Epithelial cell of prostate (primary cell): Measurements from ENCODE around the gene POP5.

Source experiments
- DNase-seq: peaks from one replicate; pipeline ENCODE4 v3.0.0-alpha.2; 2011; ENCODE audit warnings: low read depth, low spot score
- H3K27ac ChIP-seq: fragments of 450-650 bp; 2 replicates; pipeline ENCODE4 v1.5.1; 2017; ENCODE audit warnings: mild to moderate bottlenecking

POP5 gene

GRCh38 chr12:120590741-120591407 lies 9.7 kb upstream of the POP5 start:
- no peak overlapping the region for H3K27ac ChIP-seq
- DNase-seq: no peak

- no peak overlapping the region for H3K27ac ChIP-seq
- DNase-seq: no peak
These were observed 8.0 kb upstream of the POP5 start for GRCh38 chr12:120588948-120589930.

GRCh38 chr12:120588371-120588770 lies 7.2 kb upstream of the POP5 start:
- H3K27ac ChIP-seq: no peak overlapping the region
- DNase-seq: no peak

GRCh38 chr12:120586860-120587259 lies 5.7 kb upstream of the POP5 start:
- no peak overlapping the region for H3K27ac ChIP-seq
- no peak for DNase-seq

- no peak for DNase-seq
- no peak overlapping the region for H3K27ac ChIP-seq
These were observed 5.0 kb upstream of the POP5 start for GRCh38 chr12:120586206-120586605.

GRCh38 chr12:120584343-120585149 lies 3.3 kb upstream of the POP5 start:
- no peak for DNase-seq
- H3K27ac ChIP-seq: no peak overlapping the region

GRCh38 chr12:120583478-120584030 lies 2.4 kb upstream of the POP5 start:
- DNase-seq: no peak
- no peak overlapping the region for H3K27ac ChIP-seq

GRCh38 chr12:120581998-120582397 lies 796 bp upstream of the POP5 start:
- DNase-seq: no peak
- H3K27ac ChIP-seq: peak overlapping the region; percentile 49

- DNase-seq: no peak
- H3K27ac ChIP-seq: no peak overlapping the region
These were observed 2.0 kb downstream of the POP5 start for GRCh38 chr12:120579179-120579578.

GRCh38 chr12:120574106-120574505 lies 7.1 kb downstream of the POP5 start:
- DNase-seq: no peak
- no peak overlapping the region for H3K27ac ChIP-seq

- no peak for DNase-seq
- H3K27ac ChIP-seq: no peak overlapping the region
These were observed 7.6 kb downstream of the POP5 start for GRCh38 chr12:120573560-120573959.

GRCh38 chr12:120571299-120571698 lies 9.9 kb downstream of the POP5 start:
- H3K27ac ChIP-seq: no peak overlapping the region
- no peak for DNase-seq

- no peak overlapping the region for H3K27ac ChIP-seq
- DNase-seq: no peak
These were observed 17.7 kb downstream of the POP5 start for GRCh38 chr12:120563495-120563894.

GRCh38 chr12:120562906-120563305 lies 18.3 kb downstream of the POP5 start:
- DNase-seq: no peak

GRCh38 chr12:120557589-120557988 lies 23.6 kb downstream of the POP5 start:
- no peak overlapping the region for H3K27ac ChIP-seq

More at GRCh38 chr12:120562906-120563305, 18.3 kb downstream of the POP5 start:
- no peak overlapping the region for H3K27ac ChIP-seq

GRCh38 chr12:120554678-120555077 lies 26.5 kb downstream of the POP5 start:
- H3K27ac ChIP-seq: no peak overlapping the region
- no peak for DNase-seq

More at GRCh38 chr12:120557589-120557988, 23.6 kb downstream of the POP5 start:
- DNase-seq: no peak

GRCh38 chr12:120546050-120546386 lies 35.2 kb downstream of the POP5 start:
- DNase-seq: no peak
- peak overlapping the region; percentile 19 for H3K27ac ChIP-seq

GRCh38 chr12:120544691-120545090 lies 36.5 kb downstream of the POP5 start:
- H3K27ac ChIP-seq: no peak overlapping the region
- DNase-seq: no peak

- no peak for DNase-seq
- H3K27ac ChIP-seq: no peak overlapping the region
These were observed 39.0 kb downstream of the POP5 start for GRCh38 chr12:120542166-120542565.

GRCh38 chr12:120540445-120540844 lies 40.8 kb downstream of the POP5 start:
- DNase-seq: no peak
- H3K27ac ChIP-seq: no peak overlapping the region
